OCI-LY3 (cell line): ENCODE results near the gene ZFYVE28.

ENCODE experiments used
- EZH2phosphoT487 ChIP-seq: fragments of 200-600 bp; shearing (Covaris generic); IDR thresholded peaks from 2 replicates; pipeline ENCODE4 v1.6.1; 2018; ENCODE audit warnings: antibody characterized with exemption, mixed run types, low read depth
- TF ChIP-seq, protein P1 (sequence below): fragments of 200-600, 300-600 bp; sonication (generic); IDR thresholded peaks from 2 replicates; pipeline ENCODE4 v1.5.1; 2014; ENCODE audit warnings: antibody characterized with exemption, low read length, low read depth

DNA sequence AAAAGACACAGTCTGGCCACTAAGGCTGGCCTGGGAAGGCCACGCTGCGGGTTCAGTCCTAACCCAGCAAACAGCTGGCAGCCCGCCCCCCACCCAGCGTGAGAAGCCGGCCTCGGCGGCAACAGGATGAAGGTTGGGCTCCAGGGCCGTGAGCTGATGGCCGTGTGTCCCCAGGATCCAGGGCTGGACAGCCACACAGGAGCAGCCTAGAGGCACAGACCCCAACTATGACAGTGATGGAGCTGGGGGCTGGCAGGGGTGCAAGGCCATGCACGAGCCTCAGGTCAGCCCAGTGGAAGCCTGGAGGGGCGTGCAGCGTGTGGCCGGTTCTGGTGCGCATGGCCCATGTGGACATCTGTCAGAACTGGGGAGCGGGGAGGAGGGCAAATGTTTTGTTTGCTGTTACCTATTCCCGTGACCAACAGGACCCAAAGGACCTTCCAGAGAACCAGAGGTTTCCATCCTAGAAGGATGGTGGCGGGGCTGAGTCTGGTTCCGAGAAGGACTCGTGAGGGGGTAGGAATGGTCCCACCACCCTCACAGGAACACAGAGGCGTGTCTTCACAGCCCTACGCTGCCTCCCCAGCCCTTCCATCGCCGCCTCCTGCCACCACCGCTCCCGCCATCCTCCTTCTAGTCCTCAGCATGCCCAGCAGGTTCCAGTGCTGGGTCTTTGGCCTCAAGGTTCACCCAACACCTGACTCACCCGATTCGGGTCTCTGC is 46.5 kb downstream of the ZFYVE28 start:
- TF ChIP-seq, protein P1, sequence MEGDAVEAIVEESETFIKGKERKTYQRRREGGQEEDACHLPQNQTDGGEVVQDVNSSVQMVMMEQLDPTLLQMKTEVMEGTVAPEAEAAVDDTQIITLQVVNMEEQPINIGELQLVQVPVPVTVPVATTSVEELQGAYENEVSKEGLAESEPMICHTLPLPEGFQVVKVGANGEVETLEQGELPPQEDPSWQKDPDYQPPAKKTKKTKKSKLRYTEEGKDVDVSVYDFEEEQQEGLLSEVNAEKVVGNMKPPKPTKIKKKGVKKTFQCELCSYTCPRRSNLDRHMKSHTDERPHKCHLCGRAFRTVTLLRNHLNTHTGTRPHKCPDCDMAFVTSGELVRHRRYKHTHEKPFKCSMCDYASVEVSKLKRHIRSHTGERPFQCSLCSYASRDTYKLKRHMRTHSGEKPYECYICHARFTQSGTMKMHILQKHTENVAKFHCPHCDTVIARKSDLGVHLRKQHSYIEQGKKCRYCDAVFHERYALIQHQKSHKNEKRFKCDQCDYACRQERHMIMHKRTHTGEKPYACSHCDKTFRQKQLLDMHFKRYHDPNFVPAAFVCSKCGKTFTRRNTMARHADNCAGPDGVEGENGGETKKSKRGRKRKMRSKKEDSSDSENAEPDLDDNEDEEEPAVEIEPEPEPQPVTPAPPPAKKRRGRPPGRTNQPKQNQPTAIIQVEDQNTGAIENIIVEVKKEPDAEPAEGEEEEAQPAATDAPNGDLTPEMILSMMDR, result no peak
- TF ChIP-seq EZH2phosphoT487, result no peak
